ENCODE results near the gene STX1A. TPM values are rescaled to one million over a fixed set of nuclear protein-coding genes. Genes with fewer than 3 reads are reported as not detected.
"Not testable (repeated sequence)": the region's sequence is repeated elsewhere in the genome, so short reads cannot be mapped to it uniquely, and the experiment has no call there.

The STX1A gene
- total RNA-seq, 3 donors from 2014 or later: 5.2 to 23.9 (median 6.1) TPM

GRCh38 chr7:73667344-73668102 lies 51.9 kb downstream of the STX1A start, which contains the start of gene VPS37D:
Gene VPS37D (plus strand): TSS chr7:73667831. CDS start chr7:73667959, 128 bp downstream.
- intact Hi-C loops (cut with DNase I, micrococcal nuclease): no loop called here
- Histone ChIP-seq H3K4me3 (peak within 1 kb of the TSS; percentile 17), H3K36me3 (ENCODE audit: low read depth) (no peaks in the 10 kb centered on the region), H3K9me3 (no peaks in the 10 kb centered on the region), H3K4me1 (ENCODE audit: low read depth) (peaks cover 5% of the 10 kb centered on the region)
- peak; percentile 93 to 97 (median 96) for DNase-seq
- peak; percentile 98 for ATAC-seq
- TF ChIP-seq, protein P1, sequence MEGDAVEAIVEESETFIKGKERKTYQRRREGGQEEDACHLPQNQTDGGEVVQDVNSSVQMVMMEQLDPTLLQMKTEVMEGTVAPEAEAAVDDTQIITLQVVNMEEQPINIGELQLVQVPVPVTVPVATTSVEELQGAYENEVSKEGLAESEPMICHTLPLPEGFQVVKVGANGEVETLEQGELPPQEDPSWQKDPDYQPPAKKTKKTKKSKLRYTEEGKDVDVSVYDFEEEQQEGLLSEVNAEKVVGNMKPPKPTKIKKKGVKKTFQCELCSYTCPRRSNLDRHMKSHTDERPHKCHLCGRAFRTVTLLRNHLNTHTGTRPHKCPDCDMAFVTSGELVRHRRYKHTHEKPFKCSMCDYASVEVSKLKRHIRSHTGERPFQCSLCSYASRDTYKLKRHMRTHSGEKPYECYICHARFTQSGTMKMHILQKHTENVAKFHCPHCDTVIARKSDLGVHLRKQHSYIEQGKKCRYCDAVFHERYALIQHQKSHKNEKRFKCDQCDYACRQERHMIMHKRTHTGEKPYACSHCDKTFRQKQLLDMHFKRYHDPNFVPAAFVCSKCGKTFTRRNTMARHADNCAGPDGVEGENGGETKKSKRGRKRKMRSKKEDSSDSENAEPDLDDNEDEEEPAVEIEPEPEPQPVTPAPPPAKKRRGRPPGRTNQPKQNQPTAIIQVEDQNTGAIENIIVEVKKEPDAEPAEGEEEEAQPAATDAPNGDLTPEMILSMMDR (IDR thresholded peaks at IDR 0.05): peak; percentile 87

GRCh38 chr7:73663033-73663432 lies 56.4 kb downstream of the STX1A start:
- H3K4me3 ChIP-seq: no peak overlapping the region
- TF ChIP-seq, protein P1 (IDR thresholded peaks at IDR 0.05): no peak
- H3K36me3 ChIP-seq (ENCODE audit: low read depth): no peaks in the 10 kb centered on the region
- DNase-seq (no peak), ATAC-seq (no peak)
- no peaks in the 10 kb centered on the region for H3K9me3 ChIP-seq
- peaks cover 5% of the 10 kb centered on the region for H3K4me1 ChIP-seq (ENCODE audit: low read depth)
- intact Hi-C loops (cut with DNase I, micrococcal nuclease): no loop called here

GRCh38 chr7:73660594-73660993 lies 58.9 kb downstream of the STX1A start:
- H3K36me3 ChIP-seq (ENCODE audit: low read depth); H3K9me3 ChIP-seq; H3K4me1 ChIP-seq (ENCODE audit: low read depth); H3K4me3 ChIP-seq; DNase-seq; intact Hi-C loops (cut with DNase I, micrococcal nuclease): not testable (repeated sequence)
- peak; percentile 39 for ATAC-seq

DNA sequence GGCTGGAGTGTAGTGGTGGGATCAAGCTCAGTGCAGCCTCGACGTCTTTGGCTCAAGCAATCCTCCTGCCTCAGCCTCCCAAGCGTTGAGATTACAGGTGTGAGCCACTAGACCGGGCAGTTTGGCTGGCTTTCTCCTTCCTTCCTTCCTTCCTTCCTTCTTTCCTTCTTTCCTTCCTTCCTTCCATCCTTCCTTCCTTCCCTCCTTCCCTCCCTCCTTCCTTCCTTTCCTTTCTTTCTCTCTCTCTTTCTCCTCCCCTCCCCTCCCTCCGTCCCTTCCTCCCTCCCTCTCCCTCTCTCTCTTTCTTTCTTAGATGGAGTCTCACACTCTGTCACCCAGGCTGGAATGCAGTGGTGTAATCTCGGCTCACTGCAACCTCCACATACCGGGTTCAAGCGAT lies 59.5 kb downstream of the STX1A start:
- intact Hi-C loops (cut with DNase I, micrococcal nuclease): no loop called here
- Histone ChIP-seq H3K4me3 (no peak overlapping the region), H3K9me3 (no peaks in the 10 kb centered on the region), H3K36me3 (ENCODE audit: low read depth) (no peaks in the 10 kb centered on the region), H3K4me1 (ENCODE audit: low read depth) (no peaks in the 10 kb centered on the region)
- TF ChIP-seq, protein P1 (IDR thresholded peaks at IDR 0.05): no peak
- ATAC-seq (no peak), DNase-seq (no peak)

- H3K4me3 ChIP-seq; H3K9me3 ChIP-seq; intact Hi-C loops (cut with DNase I, micrococcal nuclease); H3K36me3 ChIP-seq (ENCODE audit: low read depth); DNase-seq; ATAC-seq; H3K4me1 ChIP-seq (ENCODE audit: low read depth): not testable (repeated sequence)
Observed at GRCh38 chr7:73655309-73655708, 64.2 kb downstream of the STX1A start.

DNA sequence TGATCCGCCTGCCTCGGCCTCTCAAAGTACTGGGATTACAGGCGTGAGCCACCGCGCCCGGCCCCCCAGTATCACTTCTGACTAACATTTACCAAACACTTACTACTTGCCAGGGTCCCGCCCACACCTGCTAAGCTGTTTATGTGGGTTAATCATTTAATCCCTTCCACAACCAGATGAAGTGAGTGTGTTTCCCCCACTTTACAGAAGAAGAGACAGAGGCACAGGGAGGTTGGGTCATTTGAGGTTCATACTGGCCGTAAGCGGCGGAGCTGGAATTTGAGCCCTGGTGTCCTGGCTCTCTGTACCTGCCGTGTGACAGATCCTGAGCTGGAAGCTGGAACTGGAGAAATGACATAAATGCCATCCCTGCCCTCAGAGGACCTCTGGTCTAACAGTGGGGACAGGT lies 66.9 kb downstream of the STX1A start:
- TF ChIP-seq, protein P1 (IDR thresholded peaks at IDR 0.05): no peak
- no peak overlapping the region for H3K4me3 ChIP-seq
- ATAC-seq: peak; percentile 68
- intact Hi-C loops (cut with DNase I, micrococcal nuclease): no loop called here
- peaks cover 9% of the 10 kb centered on the region for H3K4me1 ChIP-seq (ENCODE audit: low read depth)
- H3K9me3 ChIP-seq: no peaks in the 10 kb centered on the region
- no peaks in the 10 kb centered on the region for H3K36me3 ChIP-seq (ENCODE audit: low read depth)
- DNase-seq: peak in 1 of 3 donors; percentile 72
